Measurements from ENCODE around the gene ARHGEF18. TPM values are rescaled to one million over a fixed set of nuclear protein-coding genes. Genes with fewer than 3 reads are reported as not detected.
"Not testable (repeated sequence)": the region's sequence is repeated elsewhere in the genome, so short reads cannot be mapped to it uniquely, and the experiment has no call there.

Gene ARHGEF18
- 37.9 and 43.6 TPM in 2 replicates for total RNA-seq
- 29.5 TPM for polyA plus RNA-seq (2012)

- DNase-seq (ENCODE audit: low read depth), result no peak
These were observed at the start of gene ARHGEF18 for GRCh38 chr19:7348587-7349230. TSS of gene ARHGEF18 (plus strand) at chr19:7348937. CDS start at chr19:7362891, 13,954 bp downstream.

- DNase-seq (ENCODE audit: low read depth), result no peak
These were observed 47.2 kb upstream of the ARHGEF18 start for GRCh38 chr19:7301525-7301924.

- no peak for DNase-seq (ENCODE audit: low read depth)
These were observed 45.3 kb upstream of the ARHGEF18 start for GRCh38 chr19:7303470-7303869.

DNA sequence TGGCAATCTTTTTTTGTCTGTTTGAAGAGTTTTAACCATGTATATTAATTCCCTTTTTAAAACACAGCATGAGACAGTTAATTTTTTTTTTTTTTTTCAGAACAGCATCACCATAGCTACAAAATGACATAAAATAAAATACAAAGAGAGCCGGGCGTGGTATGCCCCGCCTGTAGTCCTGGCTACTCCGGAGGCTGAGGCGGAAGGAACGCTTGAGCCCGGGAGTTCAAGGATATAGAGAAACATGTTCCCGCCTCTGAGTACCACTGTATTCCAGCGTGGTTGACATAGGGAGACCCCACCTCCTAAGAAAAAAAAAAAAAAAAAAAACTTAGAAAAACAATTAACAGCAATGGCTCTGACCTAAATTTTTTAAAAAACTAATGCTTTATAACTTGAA, 44.5 kb upstream of the ARHGEF18 start:
- DNase-seq (ENCODE audit: low read depth), result no peak

- DNase-seq (ENCODE audit: low read depth), result no peak
These were observed 41.0 kb upstream of the ARHGEF18 start for GRCh38 chr19:7307590-7308218.

DNA sequence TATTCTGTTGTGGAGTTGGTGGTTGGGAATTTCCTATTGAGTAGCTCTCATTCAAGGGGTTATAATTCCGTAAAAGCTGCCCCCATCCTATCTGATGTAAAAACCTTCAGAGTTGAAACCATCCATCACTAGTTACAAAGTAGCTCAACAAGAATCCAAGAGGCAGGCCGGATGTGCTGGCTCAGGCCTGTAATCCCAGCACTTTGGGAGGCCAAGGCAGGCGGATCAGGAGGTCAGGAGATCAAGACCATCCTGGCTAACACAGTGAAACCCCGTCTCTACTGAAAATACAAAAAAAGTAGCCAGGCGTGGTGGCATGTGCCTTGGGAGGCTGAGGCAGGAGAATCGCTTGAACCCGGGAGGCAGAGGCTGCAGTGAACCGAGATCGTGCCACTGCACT, 40.4 kb upstream of the ARHGEF18 start:
- not testable (repeated sequence) for DNase-seq (ENCODE audit: low read depth)

DNA sequence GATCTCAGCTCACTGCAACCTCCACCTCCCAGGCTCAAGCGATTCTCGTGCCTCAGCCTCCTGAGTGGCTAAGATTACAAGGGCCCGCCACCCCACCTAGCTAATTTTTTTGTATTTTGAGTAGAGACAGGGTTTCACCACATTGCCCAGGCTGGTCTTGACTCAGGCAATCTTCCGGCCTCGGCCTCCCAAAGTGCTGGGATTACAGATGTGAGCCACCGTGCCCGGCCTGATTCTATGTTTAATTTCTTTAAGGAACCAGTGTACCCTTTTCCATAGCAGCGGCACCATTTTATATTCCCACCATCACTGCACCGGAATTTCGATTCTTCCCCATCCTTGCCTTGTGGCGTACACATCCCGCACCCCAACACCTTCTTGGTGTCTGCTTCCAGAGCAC, 36.8 kb upstream of the ARHGEF18 start:
- DNase-seq (ENCODE audit: low read depth), result no peak

- no peak for DNase-seq (ENCODE audit: low read depth)
These were observed 35.9 kb upstream of the ARHGEF18 start for GRCh38 chr19:7312816-7313215.

GRCh38 chr19:7318176-7318575, 30.6 kb upstream of the ARHGEF18 start:
- no peak for DNase-seq (ENCODE audit: low read depth)

- DNase-seq (ENCODE audit: low read depth), result no peak
These were observed 22.4 kb upstream of the ARHGEF18 start for GRCh38 chr19:7326105-7326877.

- no peak for DNase-seq (ENCODE audit: low read depth)
These were observed 20.9 kb upstream of the ARHGEF18 start for GRCh38 chr19:7327802-7328201.

DNA sequence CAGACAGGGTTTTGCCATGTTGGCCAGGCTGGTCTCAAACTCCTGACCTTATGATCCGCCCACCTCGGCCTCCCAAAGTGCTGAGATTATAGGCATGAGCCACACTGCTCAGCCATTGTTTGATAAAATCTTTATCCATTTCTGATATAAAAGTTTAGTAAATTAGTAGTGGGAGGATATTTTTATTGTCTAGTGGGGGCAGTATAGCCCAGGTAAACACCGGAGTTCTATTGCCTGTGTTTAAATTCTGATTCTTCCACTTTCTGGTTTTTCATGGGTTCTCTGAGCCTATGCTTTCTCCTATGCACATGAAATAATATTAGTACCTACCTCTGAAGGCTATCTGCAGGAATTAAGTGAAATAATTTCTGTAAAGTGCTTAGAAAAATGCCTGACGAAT, 20.1 kb upstream of the ARHGEF18 start:
- DNase-seq (ENCODE audit: low read depth), result no peak

DNA sequence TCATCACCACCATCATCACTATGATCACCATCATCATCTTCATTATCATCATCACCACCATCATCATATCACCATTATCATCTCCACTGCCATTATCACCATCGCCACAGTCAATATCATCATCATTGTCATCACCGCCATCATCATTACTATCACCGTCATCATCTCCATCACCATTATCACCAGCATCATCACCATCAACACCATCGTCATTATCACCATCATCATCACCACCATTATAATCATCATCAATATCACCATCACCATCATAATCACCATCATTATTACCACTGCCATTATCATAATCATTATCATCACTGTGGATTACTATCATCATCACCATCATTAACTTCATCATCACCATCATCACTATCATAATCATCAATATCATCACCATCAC, 17.3 kb upstream of the ARHGEF18 start:
- no peak for DNase-seq (ENCODE audit: low read depth)

- no peak for DNase-seq (ENCODE audit: low read depth)
These were observed 15.3 kb upstream of the ARHGEF18 start for GRCh38 chr19:7333198-7334118.

- DNase-seq (ENCODE audit: low read depth), result no peak
These were observed 12.3 kb upstream of the ARHGEF18 start for GRCh38 chr19:7336321-7336973.

GRCh38 chr19:7337380-7338194, 11.2 kb upstream of the ARHGEF18 start:
- peak; percentile 33 for DNase-seq (ENCODE audit: low read depth)

GRCh38 chr19:7340959-7341837, 7.5 kb upstream of the ARHGEF18 start:
- DNase-seq (ENCODE audit: low read depth), result peak; percentile 80

DNA sequence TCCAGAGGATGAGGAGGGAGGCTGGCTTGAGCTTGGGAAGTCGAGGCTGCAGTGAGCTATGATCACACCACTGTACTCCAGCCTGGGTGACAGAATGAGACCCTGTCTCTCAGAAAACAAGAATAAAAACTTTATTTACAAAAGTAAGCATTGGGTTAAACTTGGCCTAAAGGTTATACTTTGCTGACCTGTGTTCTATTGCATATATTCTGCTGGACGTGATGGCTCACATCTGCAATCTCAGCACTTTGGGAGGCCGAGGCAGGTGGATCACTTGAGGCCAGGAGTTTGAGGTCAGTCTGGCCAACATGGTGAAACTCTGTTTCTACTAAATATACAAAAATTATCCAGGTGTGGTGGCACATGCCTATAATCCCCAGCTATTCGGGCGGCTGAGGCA, 6.6 kb upstream of the ARHGEF18 start:
- DNase-seq (ENCODE audit: low read depth), result no peak

- no peak for DNase-seq (ENCODE audit: low read depth)
These were observed 2.2 kb upstream of the ARHGEF18 start for GRCh38 chr19:7346488-7346971.
